SU-DHL-6 (cell line): ENCODE measurements around the gene CHRM5.

Source experiments
- H2AFZ ChIP-seq: fragments of 200-600 bp; sonication (generic); 2 replicates; pipeline ENCODE4 v1.6.1; 2014; ENCODE audit warnings: low read depth, mild to moderate bottlenecking, moderate library complexity, mixed read lengths, antibody characterized with exemption, low read length; ENCODE audit not compliant: severe bottlenecking
- H3F3A ChIP-seq: fragments of 200-600 bp; shearing (Covaris generic); 2 replicates; pipeline ENCODE4 v1.6.0; 2016; ENCODE audit warnings: antibody characterized with exemption, mild to moderate bottlenecking; ENCODE audit not compliant: insufficient read depth
- H3K27ac ChIP-seq: fragments of 200-600 bp; sonication (generic); 2 replicates; pipeline ENCODE4 v1.5.1; 2016; ENCODE audit warnings: low read depth, mild to moderate bottlenecking, low read length, moderate library complexity, mixed read lengths
- H3K27me3 ChIP-seq: fragments of 200-600 bp; sonication (generic), shearing (Covaris generic); 2 replicates; pipeline ENCODE4 v1.6.0; 2014; ENCODE audit warnings: mild to moderate bottlenecking, low read length
- H3K36me3 ChIP-seq: fragments of 200-600 bp; sonication (generic); 2 replicates; pipeline ENCODE4 v1.6.1; 2014; ENCODE audit warnings: mild to moderate bottlenecking, low read length, mixed read lengths
- H3K4me2 ChIP-seq: fragments of 300-600, 200-600 bp; shearing (Covaris generic), sonication (generic); 2 replicates; pipeline ENCODE4 v1.6.0; 2014; ENCODE audit warnings: low read length, low read depth, mild to moderate bottlenecking; ENCODE audit not compliant: poor library complexity, severe bottlenecking
- H3K4me3 ChIP-seq: fragments of 200-600 bp; sonication (generic); 2 replicates; pipeline ENCODE4 v1.5.1; 2014; ENCODE audit warnings: antibody characterized with exemption, low read length, mild to moderate bottlenecking, mixed read lengths; ENCODE audit not compliant: insufficient read depth, poor library complexity, severe bottlenecking
- H3K79me2 ChIP-seq: fragments of 200-600 bp; sonication (generic); 2 replicates; pipeline ENCODE4 v1.6.1; 2014; ENCODE audit warnings: mild to moderate bottlenecking, low read length, moderate library complexity; ENCODE audit not compliant: insufficient read depth
- H3K9ac ChIP-seq: fragments of 200-600 bp; sonication (generic); 2 replicates; pipeline ENCODE4 v1.7.0; 2014; ENCODE audit warnings: mild to moderate bottlenecking, low read length
- H3K9me2 ChIP-seq: fragments of 200-600 bp; sonication (generic); replicated peaks from 2 replicates; pipeline ENCODE4 v1.6.1; 2014; ENCODE audit warnings: low read length; ENCODE audit not compliant: insufficient read depth
- H3K9me3 ChIP-seq: fragments of 200-600 bp; sonication (generic); 2 replicates; pipeline ENCODE4 v1.6.1; 2014; ENCODE audit warnings: low read length, mixed read lengths; ENCODE audit not compliant: insufficient read depth
- H4K20me1 ChIP-seq: fragments of 200-600 bp; sonication (generic); 2 replicates; pipeline ENCODE4 v1.6.1; 2014; ENCODE audit warnings: low read depth, mild to moderate bottlenecking, antibody characterized with exemption, low read length, moderate library complexity, mixed read lengths
- EZH2phosphoT487 ChIP-seq: fragments of 200-600 bp; sonication (generic), shearing (Covaris generic); conservative IDR thresholded peaks from 2 replicates; pipeline ENCODE4 v1.6.1; 2018; ENCODE audit warnings: mild to moderate bottlenecking, antibody characterized with exemption, low read length, moderate library complexity, mixed read lengths
- TF ChIP-seq, protein P1 (sequence below): fragments of 200-600 bp; sonication (generic); IDR thresholded peaks from one replicate; pipeline ENCODE4 v1.5.1; 2017; ENCODE audit warnings: antibody characterized with exemption, mild to moderate bottlenecking, low read length, moderate library complexity; ENCODE audit not compliant: insufficient read depth, poor library complexity, severe bottlenecking

CHRM5 gene

DNA sequence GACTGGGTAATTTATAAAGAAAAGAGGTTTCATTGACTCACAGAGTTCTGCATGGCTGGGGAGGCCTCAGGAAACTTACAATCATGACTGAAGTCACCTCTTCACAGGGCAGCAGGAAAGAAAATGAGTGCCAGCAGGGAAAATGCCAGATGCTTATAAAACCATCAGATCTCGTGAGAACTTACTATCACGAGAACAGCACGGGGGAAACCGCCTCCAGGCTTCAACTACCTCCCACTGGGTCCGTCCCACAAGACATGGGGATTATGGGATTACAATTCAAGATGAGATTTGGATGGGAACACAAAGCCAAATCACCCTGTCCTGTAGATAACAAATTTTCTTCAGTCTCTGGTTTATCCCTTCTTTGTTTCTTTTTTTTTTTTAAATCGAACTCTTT lies 101.7 kb downstream of the CHRM5 start:
- TF ChIP-seq EZH2phosphoT487, result no peak
- TF ChIP-seq, protein P1, sequence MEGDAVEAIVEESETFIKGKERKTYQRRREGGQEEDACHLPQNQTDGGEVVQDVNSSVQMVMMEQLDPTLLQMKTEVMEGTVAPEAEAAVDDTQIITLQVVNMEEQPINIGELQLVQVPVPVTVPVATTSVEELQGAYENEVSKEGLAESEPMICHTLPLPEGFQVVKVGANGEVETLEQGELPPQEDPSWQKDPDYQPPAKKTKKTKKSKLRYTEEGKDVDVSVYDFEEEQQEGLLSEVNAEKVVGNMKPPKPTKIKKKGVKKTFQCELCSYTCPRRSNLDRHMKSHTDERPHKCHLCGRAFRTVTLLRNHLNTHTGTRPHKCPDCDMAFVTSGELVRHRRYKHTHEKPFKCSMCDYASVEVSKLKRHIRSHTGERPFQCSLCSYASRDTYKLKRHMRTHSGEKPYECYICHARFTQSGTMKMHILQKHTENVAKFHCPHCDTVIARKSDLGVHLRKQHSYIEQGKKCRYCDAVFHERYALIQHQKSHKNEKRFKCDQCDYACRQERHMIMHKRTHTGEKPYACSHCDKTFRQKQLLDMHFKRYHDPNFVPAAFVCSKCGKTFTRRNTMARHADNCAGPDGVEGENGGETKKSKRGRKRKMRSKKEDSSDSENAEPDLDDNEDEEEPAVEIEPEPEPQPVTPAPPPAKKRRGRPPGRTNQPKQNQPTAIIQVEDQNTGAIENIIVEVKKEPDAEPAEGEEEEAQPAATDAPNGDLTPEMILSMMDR, result no peak
- Histone ChIP-seq H3K79me2 (no peaks in the 10 kb centered on the region), H3K36me3 (no peaks in the 10 kb centered on the region), H3K9ac (no peak overlapping the region), H3F3A (no peaks in the 10 kb centered on the region), H4K20me1 (no peaks in the 10 kb centered on the region), H3K27ac (no peak overlapping the region), H3K4me3 (no peak overlapping the region), H3K9me2 (no peaks in the 10 kb centered on the region), H3K4me2 (no peak overlapping the region), H3K27me3 (no peaks in the 10 kb centered on the region), H3K9me3 (no peaks in the 10 kb centered on the region), H2AFZ (no peak overlapping the region)

DNA sequence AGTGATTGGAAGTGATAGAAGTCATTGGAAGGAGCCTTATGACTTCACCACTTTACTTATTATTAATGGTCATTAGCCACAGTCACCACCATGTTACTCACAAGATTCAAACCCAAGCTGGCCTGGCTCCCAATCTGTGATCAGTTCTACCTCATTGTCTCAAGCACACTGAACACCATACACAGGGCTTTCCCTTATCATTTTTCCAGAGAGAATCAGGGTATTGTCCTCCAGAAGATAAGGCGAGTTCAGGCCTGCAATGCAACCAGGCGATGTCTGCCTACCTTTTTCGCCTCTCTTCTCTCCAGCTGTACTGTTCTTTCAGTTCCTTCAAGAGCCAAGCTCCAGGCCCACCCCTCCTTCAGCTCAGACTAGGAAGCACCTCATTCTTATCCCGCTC lies 108.5 kb downstream of the CHRM5 start:
- no peak overlapping the region for H2AFZ ChIP-seq
- H3K4me3 ChIP-seq, result no peak overlapping the region
- no peaks in the 10 kb centered on the region for H3K79me2 ChIP-seq
- no peaks in the 10 kb centered on the region for H3K36me3 ChIP-seq
- H3K9me2 ChIP-seq, result no peaks in the 10 kb centered on the region
- H3K9me3 ChIP-seq, result no peaks in the 10 kb centered on the region
- no peaks in the 10 kb centered on the region for H3F3A ChIP-seq
- H3K4me2 ChIP-seq, result no peak overlapping the region
- no peaks in the 10 kb centered on the region for H3K27me3 ChIP-seq
- no peak overlapping the region for H3K9ac ChIP-seq
- H3K27ac ChIP-seq, result no peak overlapping the region
- H4K20me1 ChIP-seq, result no peaks in the 10 kb centered on the region
- TF ChIP-seq, protein P1, result no peak
- no peak for TF ChIP-seq EZH2phosphoT487

DNA sequence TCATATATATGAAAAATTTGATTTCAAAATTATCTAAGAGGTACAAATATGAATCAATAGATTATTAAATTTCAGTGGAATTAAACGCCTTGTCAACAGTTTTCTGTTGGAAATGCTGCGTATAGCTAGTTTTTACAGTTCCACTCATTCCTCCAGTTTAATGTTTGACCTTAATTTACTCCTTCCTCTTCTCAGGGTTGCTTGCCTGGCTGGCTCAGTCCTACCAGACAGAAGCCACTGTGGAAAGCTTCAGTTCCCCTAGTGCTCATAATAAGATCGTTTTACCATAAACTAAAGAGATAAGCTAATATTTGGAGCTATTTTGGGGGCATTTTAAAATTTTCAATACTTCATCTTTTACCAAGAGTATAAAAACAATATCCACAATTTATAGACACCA lies 110.6 kb downstream of the CHRM5 start:
- Histone ChIP-seq H3K4me2 (no peak overlapping the region), H3K27me3 (no peaks in the 10 kb centered on the region), H3K79me2 (no peaks in the 10 kb centered on the region), H3K4me3 (no peak overlapping the region), H2AFZ (no peak overlapping the region), H3K9ac (no peak overlapping the region), H3K27ac (no peak overlapping the region), H3K9me3 (no peaks in the 10 kb centered on the region), H4K20me1 (no peaks in the 10 kb centered on the region), H3K36me3 (peaks cover 5% of the 10 kb centered on the region; the same call in 1 of the 2 replicates), H3K9me2 (no peaks in the 10 kb centered on the region), H3F3A (no peaks in the 10 kb centered on the region)
- TF ChIP-seq, protein P1, result no peak
- TF ChIP-seq EZH2phosphoT487, result no peak
